Measurements from ENCODE around the gene FCRL1. TPM values are rescaled to one million over a fixed set of nuclear protein-coding genes. Genes with fewer than 3 reads are reported as not detected.

FCRL1 gene
- polyA plus RNA-seq, 1 experiment: not detected

DNA sequence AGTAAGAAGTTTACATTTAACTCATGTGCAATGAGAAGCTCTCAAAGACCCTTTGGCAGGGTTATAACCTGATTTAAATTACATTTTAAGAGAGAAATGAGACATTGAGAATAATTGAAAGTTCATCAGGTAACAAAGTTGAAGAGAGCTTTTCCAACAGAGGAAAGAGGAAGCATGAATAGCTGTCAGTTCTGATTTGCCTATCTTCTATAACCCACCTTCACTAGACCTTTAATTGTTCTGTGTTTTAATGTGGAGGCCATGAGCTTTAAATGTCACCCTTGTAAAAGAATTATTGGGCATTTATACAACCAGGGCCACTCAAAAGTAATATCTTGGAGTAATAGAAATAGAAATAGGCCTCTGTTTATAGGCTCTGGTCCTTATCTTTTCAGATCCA, 9.3 kb upstream of the FCRL1 start:
- H3K4me3 ChIP-seq (ENCODE audit: low read depth, low read length): no peak overlapping the region
- TF ChIP-seq, protein P1, sequence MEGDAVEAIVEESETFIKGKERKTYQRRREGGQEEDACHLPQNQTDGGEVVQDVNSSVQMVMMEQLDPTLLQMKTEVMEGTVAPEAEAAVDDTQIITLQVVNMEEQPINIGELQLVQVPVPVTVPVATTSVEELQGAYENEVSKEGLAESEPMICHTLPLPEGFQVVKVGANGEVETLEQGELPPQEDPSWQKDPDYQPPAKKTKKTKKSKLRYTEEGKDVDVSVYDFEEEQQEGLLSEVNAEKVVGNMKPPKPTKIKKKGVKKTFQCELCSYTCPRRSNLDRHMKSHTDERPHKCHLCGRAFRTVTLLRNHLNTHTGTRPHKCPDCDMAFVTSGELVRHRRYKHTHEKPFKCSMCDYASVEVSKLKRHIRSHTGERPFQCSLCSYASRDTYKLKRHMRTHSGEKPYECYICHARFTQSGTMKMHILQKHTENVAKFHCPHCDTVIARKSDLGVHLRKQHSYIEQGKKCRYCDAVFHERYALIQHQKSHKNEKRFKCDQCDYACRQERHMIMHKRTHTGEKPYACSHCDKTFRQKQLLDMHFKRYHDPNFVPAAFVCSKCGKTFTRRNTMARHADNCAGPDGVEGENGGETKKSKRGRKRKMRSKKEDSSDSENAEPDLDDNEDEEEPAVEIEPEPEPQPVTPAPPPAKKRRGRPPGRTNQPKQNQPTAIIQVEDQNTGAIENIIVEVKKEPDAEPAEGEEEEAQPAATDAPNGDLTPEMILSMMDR (IDR thresholded peaks at IDR 0.05; ENCODE audit: low read depth, low read length): no peak
- CTCF ChIA-PET: no interaction called here
- POLR2A ChIA-PET: no interaction called here
- no peaks in the 10 kb centered on the region for H3K9me3 ChIP-seq (ENCODE audit: control insufficient read depth, insufficient read depth, low read length)
- DNase-seq (ENCODE audit: low read depth, low spot score): no peak
- no peak overlapping the region for H3K27ac ChIP-seq (ENCODE audit: low read depth, low read length)
- H3K27me3 ChIP-seq (ENCODE audit: control insufficient read depth, insufficient read depth, low read length): no peaks in the 10 kb centered on the region

DNA sequence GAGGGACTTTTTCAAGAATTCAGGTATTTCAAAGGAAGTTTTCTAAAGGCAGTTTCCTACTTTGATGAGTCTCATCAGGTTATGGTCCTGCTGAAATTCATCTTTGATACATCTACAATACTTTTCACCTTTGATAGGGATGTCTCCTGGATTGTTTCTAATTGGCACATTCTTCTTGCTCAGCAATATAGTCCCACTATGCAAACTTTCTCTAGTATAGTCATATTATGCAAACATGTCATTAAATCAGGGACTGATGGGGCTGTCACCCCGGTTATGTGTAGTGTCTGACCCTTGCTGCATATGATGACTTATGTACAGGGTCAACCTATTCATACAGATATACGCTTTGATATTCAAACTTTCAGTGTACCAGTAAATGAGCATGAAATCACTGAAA, 379 bp upstream of the FCRL1 start:
- Histone ChIP-seq H3K4me3 (ENCODE audit: low read depth, low read length) (no peak overlapping the region), H3K27ac (ENCODE audit: low read depth, low read length) (no peak overlapping the region), H3K9me3 (ENCODE audit: control insufficient read depth, insufficient read depth, low read length) (no peaks in the 10 kb centered on the region), H3K27me3 (ENCODE audit: control insufficient read depth, insufficient read depth, low read length) (no peaks in the 10 kb centered on the region)
- ChIA-PET CTCF (no interaction called here), POLR2A (no interaction called here)
- DNase-seq (ENCODE audit: low read depth, low spot score): no peak
- TF ChIP-seq, protein P1 (IDR thresholded peaks at IDR 0.05; ENCODE audit: low read depth, low read length): no peak

DNA sequence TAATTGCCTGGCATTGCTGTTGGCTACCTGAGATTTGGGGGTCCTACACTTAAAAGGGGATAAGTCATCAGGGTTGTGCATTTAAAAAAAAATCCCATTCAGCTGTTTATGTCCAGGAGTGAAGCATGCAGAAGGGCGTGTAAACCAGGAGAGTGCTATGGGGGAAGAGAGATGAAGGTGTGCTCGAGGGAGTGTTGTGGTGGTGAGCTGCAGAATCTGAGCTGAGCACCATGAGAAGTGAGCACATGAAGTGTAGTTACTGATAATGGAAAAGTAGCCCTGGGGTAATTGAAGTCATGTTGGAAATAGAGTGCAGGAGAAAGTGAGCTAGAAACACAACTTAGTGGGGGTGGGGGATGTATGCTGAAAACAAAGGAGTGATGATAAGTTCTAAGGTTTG, 705 bp downstream of the FCRL1 start:
- Histone ChIP-seq H3K27me3 (ENCODE audit: control insufficient read depth, insufficient read depth, low read length) (no peaks in the 10 kb centered on the region), H3K4me3 (ENCODE audit: low read depth, low read length) (no peak overlapping the region), H3K9me3 (ENCODE audit: control insufficient read depth, insufficient read depth, low read length) (no peaks in the 10 kb centered on the region), H3K27ac (ENCODE audit: low read depth, low read length) (no peak overlapping the region)
- DNase-seq (ENCODE audit: low read depth, low spot score): no peak
- TF ChIP-seq, protein P1 (IDR thresholded peaks at IDR 0.05; ENCODE audit: low read depth, low read length): no peak
- ChIA-PET POLR2A (interaction anchor here (0.6 kb wide), 1 partner anchor 43 kb away, joined by 3 read pairs; no protein-coding TSS in a partner anchor), CTCF (no interaction called here)

DNA sequence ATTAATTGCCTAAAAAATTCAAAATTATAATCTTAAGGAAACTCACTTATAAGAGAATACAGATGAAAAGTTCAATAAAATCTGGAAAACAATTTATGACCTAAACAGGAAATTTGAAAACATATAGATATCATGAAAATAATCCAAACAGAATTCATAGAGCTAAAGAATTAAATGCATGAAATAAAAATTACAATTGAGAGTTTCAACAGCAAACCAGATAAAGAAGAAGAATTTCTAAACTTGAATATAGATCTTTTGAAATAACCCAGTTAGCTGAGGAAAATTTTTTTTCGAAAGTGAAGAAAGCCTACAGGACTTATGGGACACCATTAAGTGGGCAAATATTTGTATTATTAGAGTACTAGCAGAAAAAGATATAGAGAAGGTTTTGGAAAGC, 6.7 kb downstream of the FCRL1 start:
- TF ChIP-seq, protein P1 (IDR thresholded peaks at IDR 0.05; ENCODE audit: low read depth, low read length): no peak
- H3K27ac ChIP-seq (ENCODE audit: low read depth, low read length): no peak overlapping the region
- DNase-seq (ENCODE audit: low read depth, low spot score): no peak
- CTCF ChIA-PET: no interaction called here
- no peaks in the 10 kb centered on the region for H3K9me3 ChIP-seq (ENCODE audit: control insufficient read depth, insufficient read depth, low read length)
- no peaks in the 10 kb centered on the region for H3K27me3 ChIP-seq (ENCODE audit: control insufficient read depth, insufficient read depth, low read length)
- POLR2A ChIA-PET: no interaction called here
- H3K4me3 ChIP-seq (ENCODE audit: low read depth, low read length): no peak overlapping the region

DNA sequence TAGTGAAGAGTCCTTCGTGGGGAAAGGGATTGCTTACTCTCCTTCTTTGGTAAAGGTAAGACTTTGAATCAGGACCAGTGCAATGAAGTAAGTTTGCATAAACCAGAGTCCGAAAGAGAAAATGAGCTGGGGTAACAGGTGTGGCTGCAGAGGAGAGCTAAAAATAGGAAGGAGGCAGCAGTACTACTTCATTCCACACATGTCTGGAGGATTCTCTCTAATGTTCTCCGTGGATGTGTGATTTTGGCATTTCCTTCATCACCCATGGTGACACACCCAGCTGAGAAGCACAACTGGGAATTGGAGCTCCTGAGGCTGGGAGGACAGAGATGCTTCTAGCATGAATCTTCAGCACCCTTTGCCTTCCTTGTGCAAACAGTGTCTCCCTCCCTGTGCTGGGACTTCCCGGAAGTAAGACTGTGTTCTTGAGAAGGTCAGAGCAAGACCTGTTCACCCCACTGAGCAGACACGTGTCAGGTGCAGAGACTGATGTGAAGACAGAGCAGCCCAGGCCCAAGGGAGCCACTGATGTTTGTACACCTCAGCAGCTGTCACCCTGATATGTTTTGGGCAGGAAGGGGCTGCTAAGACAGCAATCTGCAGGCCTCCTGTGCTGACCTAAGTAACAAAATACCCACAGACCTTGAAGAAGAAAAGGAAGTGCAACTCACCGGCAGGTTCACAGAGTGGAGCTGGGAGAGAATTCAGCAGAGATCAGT, 13.3 kb downstream of the FCRL1 start:
- Histone ChIP-seq H3K27ac (ENCODE audit: low read depth, low read length) (no peak overlapping the region), H3K4me3 (ENCODE audit: low read depth, low read length) (no peak overlapping the region), H3K27me3 (ENCODE audit: control insufficient read depth, insufficient read depth, low read length) (no peaks in the 10 kb centered on the region), H3K9me3 (ENCODE audit: control insufficient read depth, insufficient read depth, low read length) (no peaks in the 10 kb centered on the region)
- DNase-seq (ENCODE audit: low read depth, low spot score): no peak
- ChIA-PET POLR2A (no interaction called here), CTCF (no interaction called here)
- TF ChIP-seq, protein P1 (IDR thresholded peaks at IDR 0.05; ENCODE audit: low read depth, low read length): no peak
